ENCODE results near the gene MOCOS.

Gene MOCOS

GRCh38 chr18:36187826-36188721, 777 bp downstream of the MOCOS start:
- Histone ChIP-seq H3K9ac (ENCODE audit: low read depth in 1 of 2, low read length in 2 of 2) (peak overlapping the region; percentile 65 to 79), H3K27ac (ENCODE audit: low read depth in 2 of 2, low read length in 2 of 2) (peak overlapping the region in 1 of 2 donors; percentile 23), H3K9me3 (ENCODE audit: control insufficient read depth in 2 of 2, low read length in 2 of 2) (no peaks in the 10 kb centered on the region), H3K4me3 (ENCODE audit: low read length in 2 of 2) (peak overlapping the region; percentile 87 to 88), H3K36me3 (ENCODE audit: control insufficient read depth in 2 of 2, insufficient read depth in 2 of 2, low read length in 2 of 2) (no peaks in the 10 kb centered on the region), H3K4me1 (ENCODE audit: control insufficient read depth in 2 of 2, insufficient read depth in 2 of 2, low read length in 2 of 2) (peaks cover 3 to 8% of the 10 kb centered on the region in 2 donors), H3K27me3 (ENCODE audit: control insufficient read depth in 2 of 2, insufficient read depth in 2 of 2, low read length in 2 of 2) (no peaks in the 10 kb centered on the region)

- Histone ChIP-seq H3K9me3 (ENCODE audit: control insufficient read depth in 2 of 2, low read length in 2 of 2) (no peaks in the 10 kb centered on the region), H3K27me3 (ENCODE audit: control insufficient read depth in 2 of 2, insufficient read depth in 2 of 2, low read length in 2 of 2) (no peaks in the 10 kb centered on the region), H3K9ac (ENCODE audit: low read depth in 1 of 2, low read length in 2 of 2) (no peak overlapping the region), H3K27ac (ENCODE audit: low read depth in 2 of 2, low read length in 2 of 2) (no peak overlapping the region), H3K36me3 (ENCODE audit: control insufficient read depth in 2 of 2, insufficient read depth in 2 of 2, low read length in 2 of 2) (no peaks in the 10 kb centered on the region), H3K4me3 (ENCODE audit: low read length in 2 of 2) (no peak overlapping the region), H3K4me1 (ENCODE audit: control insufficient read depth in 2 of 2, insufficient read depth in 2 of 2, low read length in 2 of 2) (peaks cover 3 to 8% of the 10 kb centered on the region in 2 donors)
Measured at GRCh38 chr18:36188916-36189315, 1.6 kb downstream of the MOCOS start.

- H3K4me1 ChIP-seq (ENCODE audit: control insufficient read depth in 2 of 2, insufficient read depth in 2 of 2, low read length in 2 of 2) = peaks cover 3 to 8% of the 10 kb centered on the region in 2 donors
- no peaks in the 10 kb centered on the region for H3K9me3 ChIP-seq (ENCODE audit: control insufficient read depth in 2 of 2, low read length in 2 of 2)
- H3K9ac ChIP-seq (ENCODE audit: low read depth in 1 of 2, low read length in 2 of 2) = no peak overlapping the region
- H3K27me3 ChIP-seq (ENCODE audit: control insufficient read depth in 2 of 2, insufficient read depth in 2 of 2, low read length in 2 of 2) = no peaks in the 10 kb centered on the region
- H3K4me3 ChIP-seq (ENCODE audit: low read length in 2 of 2) = no peak overlapping the region
- H3K36me3 ChIP-seq (ENCODE audit: control insufficient read depth in 2 of 2, insufficient read depth in 2 of 2, low read length in 2 of 2) = no peaks in the 10 kb centered on the region
- no peak overlapping the region for H3K27ac ChIP-seq (ENCODE audit: low read depth in 2 of 2, low read length in 2 of 2)
Measured at GRCh38 chr18:36189486-36189885, 2.2 kb downstream of the MOCOS start.

DNA sequence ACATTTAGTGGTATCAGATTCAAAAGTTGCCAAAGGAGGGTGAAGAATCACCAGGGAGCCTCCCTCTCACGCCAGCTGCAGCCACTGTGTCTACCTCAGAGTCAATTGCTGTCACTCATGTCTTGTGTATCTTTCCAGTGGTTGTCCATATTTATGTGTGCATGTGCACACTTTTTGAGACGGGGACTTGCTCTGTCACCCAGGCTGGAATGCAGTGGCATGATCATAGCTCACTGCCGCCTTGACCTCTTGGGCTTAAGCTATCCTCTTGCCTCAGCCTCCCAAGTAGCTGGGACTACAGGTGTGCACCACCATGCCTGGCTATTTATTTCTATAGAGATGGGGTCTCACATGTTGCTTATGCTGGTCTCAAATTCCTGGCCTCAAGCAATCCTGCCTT, 4.0 kb downstream of the MOCOS start:
- no peaks in the 10 kb centered on the region for H3K27me3 ChIP-seq (ENCODE audit: control insufficient read depth in 2 of 2, insufficient read depth in 2 of 2, low read length in 2 of 2)
- H3K9ac ChIP-seq (ENCODE audit: low read depth in 1 of 2, low read length in 2 of 2) = no peak overlapping the region
- H3K36me3 ChIP-seq (ENCODE audit: control insufficient read depth in 2 of 2, insufficient read depth in 2 of 2, low read length in 2 of 2) = no peaks in the 10 kb centered on the region
- no peak overlapping the region for H3K4me3 ChIP-seq (ENCODE audit: low read length in 2 of 2)
- no peaks in the 10 kb centered on the region for H3K9me3 ChIP-seq (ENCODE audit: control insufficient read depth in 2 of 2, low read length in 2 of 2)
- peaks cover 3 to 8% of the 10 kb centered on the region in 2 donors for H3K4me1 ChIP-seq (ENCODE audit: control insufficient read depth in 2 of 2, insufficient read depth in 2 of 2, low read length in 2 of 2)
- no peak overlapping the region for H3K27ac ChIP-seq (ENCODE audit: low read depth in 2 of 2, low read length in 2 of 2)

DNA sequence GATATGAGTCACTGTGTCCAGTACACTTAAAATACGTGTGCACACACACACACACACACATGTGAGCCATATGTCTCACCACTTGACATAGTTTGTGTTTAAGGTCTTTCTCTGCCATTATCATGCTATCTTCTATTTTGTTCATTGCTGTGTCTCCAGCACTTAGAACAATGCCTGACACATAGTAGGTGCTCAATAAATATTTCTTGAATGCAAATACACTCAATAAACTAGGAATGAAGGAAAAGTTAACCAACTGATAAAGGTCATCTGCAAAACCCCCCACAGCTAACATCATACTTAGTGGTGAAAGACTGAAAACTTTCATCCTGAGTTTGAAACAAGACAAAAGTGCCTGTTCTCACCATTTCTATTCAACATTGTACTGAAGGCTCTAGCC, 4.4 kb downstream of the MOCOS start:
- Histone ChIP-seq H3K4me1 (ENCODE audit: control insufficient read depth in 2 of 2, insufficient read depth in 2 of 2, low read length in 2 of 2) (peaks cover 3 to 8% of the 10 kb centered on the region in 2 donors), H3K9ac (ENCODE audit: low read depth in 1 of 2, low read length in 2 of 2) (no peak overlapping the region), H3K27me3 (ENCODE audit: control insufficient read depth in 2 of 2, insufficient read depth in 2 of 2, low read length in 2 of 2) (no peaks in the 10 kb centered on the region), H3K4me3 (ENCODE audit: low read length in 2 of 2) (no peak overlapping the region), H3K9me3 (ENCODE audit: control insufficient read depth in 2 of 2, low read length in 2 of 2) (no peaks in the 10 kb centered on the region), H3K27ac (ENCODE audit: low read depth in 2 of 2, low read length in 2 of 2) (no peak overlapping the region), H3K36me3 (ENCODE audit: control insufficient read depth in 2 of 2, insufficient read depth in 2 of 2, low read length in 2 of 2) (no peaks in the 10 kb centered on the region)

GRCh38 chr18:36194600-36195315, 7.5 kb downstream of the MOCOS start:
- Histone ChIP-seq H3K4me1 (ENCODE audit: control insufficient read depth in 2 of 2, insufficient read depth in 2 of 2, low read length in 2 of 2) (no peaks in the 10 kb centered on the region), H3K9ac (ENCODE audit: low read depth in 1 of 2, low read length in 2 of 2) (no peak overlapping the region), H3K4me3 (ENCODE audit: low read length in 2 of 2) (no peak overlapping the region), H3K27me3 (ENCODE audit: control insufficient read depth in 2 of 2, insufficient read depth in 2 of 2, low read length in 2 of 2) (no peaks in the 10 kb centered on the region), H3K27ac (ENCODE audit: low read depth in 2 of 2, low read length in 2 of 2) (no peak overlapping the region), H3K9me3 (ENCODE audit: control insufficient read depth in 2 of 2, low read length in 2 of 2) (no peaks in the 10 kb centered on the region), H3K36me3 (ENCODE audit: control insufficient read depth in 2 of 2, insufficient read depth in 2 of 2, low read length in 2 of 2) (no peaks in the 10 kb centered on the region)

DNA sequence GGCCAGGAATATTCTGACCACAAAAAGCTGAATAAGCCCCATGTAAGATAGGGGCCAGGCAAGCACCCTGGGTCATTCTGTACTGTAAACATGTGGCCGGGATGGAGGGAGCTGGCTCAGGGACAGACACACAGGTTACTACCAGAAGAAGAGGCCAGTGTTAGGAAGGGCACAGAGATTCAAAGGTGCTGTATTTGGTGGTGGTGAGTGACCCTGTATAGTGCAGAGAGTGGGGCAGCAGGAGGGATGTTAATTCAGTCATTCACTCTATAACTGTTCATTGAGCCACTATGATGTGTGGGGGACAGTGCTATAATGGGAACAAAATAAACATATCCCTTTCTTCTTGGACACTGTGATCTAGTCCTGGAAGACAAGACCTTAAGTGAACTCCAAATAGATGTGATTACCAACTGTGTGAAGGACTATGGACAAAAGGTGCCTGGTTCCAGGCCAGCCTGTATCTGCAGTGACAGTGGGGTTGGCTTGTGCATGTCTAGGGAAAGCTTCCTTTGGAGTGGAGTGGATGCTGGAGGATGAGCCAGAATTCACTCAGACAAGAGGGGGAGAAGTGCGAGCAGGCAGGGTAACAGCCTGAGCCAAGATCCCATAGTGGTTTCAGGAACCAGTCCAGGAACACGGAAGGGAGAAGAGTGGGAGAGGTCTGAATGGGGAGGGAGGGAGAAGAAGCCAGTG, 8.3 kb downstream of the MOCOS start:
- Histone ChIP-seq H3K9ac (ENCODE audit: low read depth in 1 of 2, low read length in 2 of 2) (no peak overlapping the region), H3K9me3 (ENCODE audit: control insufficient read depth in 2 of 2, low read length in 2 of 2) (no peaks in the 10 kb centered on the region), H3K4me3 (ENCODE audit: low read length in 2 of 2) (no peak overlapping the region), H3K4me1 (ENCODE audit: control insufficient read depth in 2 of 2, insufficient read depth in 2 of 2, low read length in 2 of 2) (no peaks in the 10 kb centered on the region), H3K36me3 (ENCODE audit: control insufficient read depth in 2 of 2, insufficient read depth in 2 of 2, low read length in 2 of 2) (no peaks in the 10 kb centered on the region), H3K27ac (ENCODE audit: low read depth in 2 of 2, low read length in 2 of 2) (no peak overlapping the region), H3K27me3 (ENCODE audit: control insufficient read depth in 2 of 2, insufficient read depth in 2 of 2, low read length in 2 of 2) (no peaks in the 10 kb centered on the region)

DNA sequence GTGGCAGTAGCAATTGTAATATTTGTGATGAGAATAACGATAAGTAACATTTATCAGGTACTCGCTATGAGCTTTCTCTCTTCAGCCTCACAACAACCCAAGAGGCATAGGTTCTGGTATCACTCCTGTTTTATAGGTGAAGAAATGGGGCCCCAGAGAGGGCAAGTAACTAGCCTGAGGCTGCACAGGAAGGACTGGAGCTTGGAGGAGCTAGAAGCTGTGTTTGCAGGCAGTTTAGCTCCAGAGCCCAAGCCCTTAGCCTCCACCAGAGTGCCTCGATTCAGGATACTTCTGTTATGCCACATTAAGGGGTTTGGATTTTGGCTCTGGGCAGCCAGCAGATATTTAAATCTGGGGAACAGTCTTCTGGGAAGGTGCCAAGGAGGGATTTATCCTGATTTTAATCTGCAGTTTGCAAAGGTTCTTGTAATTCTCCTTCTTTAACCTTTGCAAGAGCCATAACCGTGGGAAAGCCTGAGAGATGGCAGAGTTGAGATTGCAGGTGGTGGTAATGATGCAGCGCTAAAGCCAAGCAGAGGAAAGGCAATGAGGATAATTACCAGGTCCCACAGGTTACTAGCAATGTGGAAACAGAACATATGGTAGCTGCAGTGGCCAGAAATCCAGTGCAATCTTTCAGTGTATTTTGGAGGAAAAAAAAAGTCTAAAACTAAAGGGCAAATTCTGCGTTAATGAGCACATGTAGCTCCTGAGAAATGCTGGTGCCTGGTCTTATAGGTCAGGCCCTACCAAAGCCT, 9.1 kb downstream of the MOCOS start:
- Histone ChIP-seq H3K9me3 (ENCODE audit: control insufficient read depth in 2 of 2, low read length in 2 of 2) (no peaks in the 10 kb centered on the region), H3K4me1 (ENCODE audit: control insufficient read depth in 2 of 2, insufficient read depth in 2 of 2, low read length in 2 of 2) (no peaks in the 10 kb centered on the region), H3K27me3 (ENCODE audit: control insufficient read depth in 2 of 2, insufficient read depth in 2 of 2, low read length in 2 of 2) (no peaks in the 10 kb centered on the region), H3K27ac (ENCODE audit: low read depth in 2 of 2, low read length in 2 of 2) (no peak overlapping the region), H3K36me3 (ENCODE audit: control insufficient read depth in 2 of 2, insufficient read depth in 2 of 2, low read length in 2 of 2) (no peaks in the 10 kb centered on the region), H3K4me3 (ENCODE audit: low read length in 2 of 2) (no peak overlapping the region), H3K9ac (ENCODE audit: low read depth in 1 of 2, low read length in 2 of 2) (no peak overlapping the region)

- Histone ChIP-seq H3K27me3 (ENCODE audit: control insufficient read depth in 2 of 2, insufficient read depth in 2 of 2, low read length in 2 of 2) (no peaks in the 10 kb centered on the region), H3K36me3 (ENCODE audit: control insufficient read depth in 2 of 2, insufficient read depth in 2 of 2, low read length in 2 of 2) (no peaks in the 10 kb centered on the region), H3K9ac (ENCODE audit: low read depth in 1 of 2, low read length in 2 of 2) (no peak overlapping the region), H3K27ac (ENCODE audit: low read depth in 2 of 2, low read length in 2 of 2) (no peak overlapping the region), H3K4me3 (ENCODE audit: low read length in 2 of 2) (no peak overlapping the region), H3K4me1 (ENCODE audit: control insufficient read depth in 2 of 2, insufficient read depth in 2 of 2, low read length in 2 of 2) (no peaks in the 10 kb centered on the region), H3K9me3 (ENCODE audit: control insufficient read depth in 2 of 2, low read length in 2 of 2) (no peaks in the 10 kb centered on the region)
Measured at GRCh38 chr18:36197511-36198166, 10.3 kb downstream of the MOCOS start.
